ENCODE measurements around the gene FAM193B.
"Not testable (repeated sequence)": the region's sequence is repeated elsewhere in the genome, so short reads cannot be mapped to it uniquely, and the experiment has no call there.

FAM193B gene

DNA sequence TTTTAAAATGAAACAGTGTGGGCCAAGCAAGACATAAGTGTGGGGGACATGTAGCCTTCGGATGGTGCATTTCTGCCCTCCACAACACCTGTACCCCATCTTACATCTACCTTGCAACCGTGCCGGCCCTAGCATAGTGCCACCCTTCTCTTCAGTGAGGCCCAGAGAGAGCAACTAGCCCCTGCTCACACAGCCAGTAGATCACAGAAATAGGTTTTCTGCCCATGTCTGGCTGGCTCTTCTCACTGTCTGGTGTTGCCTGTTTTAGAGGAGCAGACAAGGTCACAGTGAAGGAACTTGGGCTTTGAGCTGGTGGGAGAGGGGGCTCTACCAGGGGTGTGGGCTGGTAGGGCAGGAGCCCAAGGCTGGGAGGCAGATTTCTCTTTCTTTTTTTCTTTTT is 68.1 kb downstream of the FAM193B start:
- DNase-seq (ENCODE audit: low read depth in 3 of 3), result no peak

DNA sequence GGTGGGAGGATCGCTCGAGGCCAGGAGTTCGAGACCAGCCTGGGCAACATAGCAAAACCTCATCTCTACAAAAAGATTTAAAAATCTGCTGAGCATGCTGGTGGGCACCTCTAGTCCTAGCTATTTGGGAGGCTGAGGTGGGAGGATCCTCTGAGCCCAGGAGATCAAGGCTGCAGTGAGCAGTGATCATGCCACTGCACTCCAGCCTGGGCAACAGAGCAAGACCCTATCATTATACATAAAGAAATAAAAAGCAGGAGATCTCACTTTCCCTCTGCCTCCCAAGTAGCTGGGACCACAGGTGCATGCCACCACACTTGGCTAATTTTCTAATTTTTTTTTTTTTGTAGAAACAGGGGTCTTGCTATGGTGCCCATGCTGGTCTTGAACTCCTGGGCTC is 68.6 kb downstream of the FAM193B start:
- not testable (repeated sequence) for DNase-seq (ENCODE audit: low read depth in 3 of 3)

DNA sequence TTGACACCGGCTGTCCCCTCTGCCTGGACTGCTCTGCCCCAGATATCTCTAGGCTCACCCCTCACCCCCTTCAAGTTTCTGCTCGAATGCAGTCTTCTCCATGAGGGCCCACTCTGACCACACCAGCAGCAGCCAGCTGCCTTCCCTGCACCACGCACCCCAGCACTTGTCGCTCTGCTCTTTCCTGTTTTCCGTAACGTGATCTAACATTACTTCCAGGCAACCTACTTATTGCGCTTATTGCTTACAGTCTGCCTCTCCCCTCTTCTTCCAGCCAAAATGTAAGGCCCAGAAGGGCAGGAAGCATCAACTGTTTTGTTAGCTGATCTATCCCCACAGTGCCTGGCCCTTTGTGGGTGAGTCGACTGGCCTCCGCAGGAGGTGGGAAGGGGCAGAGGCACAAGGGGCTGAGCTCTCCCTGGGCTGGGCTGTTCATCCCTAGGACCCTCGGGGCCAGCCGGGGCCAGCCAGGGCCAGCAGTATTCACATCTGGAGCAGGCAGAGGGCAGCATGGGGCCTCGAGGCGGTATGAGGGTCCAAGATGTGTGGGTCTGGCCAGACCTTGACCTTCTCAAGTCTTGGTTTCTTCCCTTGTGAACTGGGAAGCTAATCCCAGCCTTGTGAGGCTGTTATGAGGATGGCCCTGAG is 69.3 kb downstream of the FAM193B start:
- DNase-seq (ENCODE audit: low read depth in 3 of 3), result no peak

DNA sequence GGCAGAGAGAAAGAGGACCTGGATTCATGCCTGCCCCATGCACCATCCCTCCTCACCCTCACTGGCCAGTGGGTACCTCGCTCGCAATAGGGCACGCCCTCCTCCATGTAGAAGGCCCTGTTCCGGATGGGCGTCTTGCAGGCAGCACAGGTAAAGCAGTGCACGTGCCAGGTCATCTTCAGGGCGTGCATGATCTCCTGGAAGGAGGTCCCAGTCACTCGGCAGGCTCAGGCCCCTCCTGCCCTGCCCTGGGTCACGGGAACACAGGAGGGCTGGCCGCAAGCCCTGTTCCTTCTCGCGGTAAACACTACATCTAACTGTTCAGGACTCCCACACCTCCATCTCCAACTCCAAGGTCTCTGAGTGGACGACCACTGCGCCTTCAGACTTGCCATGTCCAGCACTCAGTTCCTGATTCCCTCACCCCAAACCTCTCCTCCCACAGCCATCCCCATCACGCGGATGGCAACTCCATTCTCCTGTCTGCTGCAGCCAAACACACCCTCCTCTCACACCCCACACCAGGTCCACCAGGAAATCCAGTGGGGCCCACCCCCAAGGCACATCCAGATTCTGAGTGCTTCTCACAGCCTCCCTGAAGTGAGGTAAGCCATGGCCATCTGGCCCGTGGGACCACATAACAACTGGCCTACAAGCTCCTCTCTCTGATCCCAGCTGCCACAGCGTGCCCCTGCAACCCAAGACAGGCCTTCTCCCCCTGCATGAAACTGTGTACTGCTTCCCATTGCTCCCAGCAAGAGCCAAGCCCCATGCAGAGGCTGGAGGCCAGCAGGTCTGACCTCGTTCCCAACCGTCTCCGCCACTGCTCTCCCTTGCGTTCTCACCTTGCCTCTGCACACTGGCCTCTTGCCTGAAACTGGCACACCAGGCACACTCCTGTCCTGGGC is 70.1 kb downstream of the FAM193B start:
- no peak for DNase-seq (ENCODE audit: low read depth in 3 of 3)

DNA sequence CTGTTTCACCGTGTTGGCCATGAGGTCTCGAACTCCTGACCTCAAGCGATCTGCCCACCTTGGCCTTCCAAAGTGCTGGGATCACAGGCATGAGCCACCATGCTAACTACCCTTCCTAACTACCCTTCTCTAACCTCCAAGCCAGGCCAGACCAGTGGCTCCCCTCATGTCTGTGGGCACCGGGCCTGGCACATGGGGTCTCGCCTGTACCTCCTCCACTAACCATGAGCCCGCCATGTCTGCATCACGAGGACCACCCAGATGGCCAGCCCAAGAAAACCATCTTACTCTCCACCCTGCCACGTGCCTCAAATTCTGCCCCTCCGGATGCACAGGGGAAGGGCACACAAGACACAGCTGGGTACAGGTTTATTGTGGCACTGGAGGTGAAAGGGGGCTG is 71.3 kb downstream of the FAM193B start:
- DNase-seq (ENCODE audit: low read depth in 3 of 3), result no peak

DNA sequence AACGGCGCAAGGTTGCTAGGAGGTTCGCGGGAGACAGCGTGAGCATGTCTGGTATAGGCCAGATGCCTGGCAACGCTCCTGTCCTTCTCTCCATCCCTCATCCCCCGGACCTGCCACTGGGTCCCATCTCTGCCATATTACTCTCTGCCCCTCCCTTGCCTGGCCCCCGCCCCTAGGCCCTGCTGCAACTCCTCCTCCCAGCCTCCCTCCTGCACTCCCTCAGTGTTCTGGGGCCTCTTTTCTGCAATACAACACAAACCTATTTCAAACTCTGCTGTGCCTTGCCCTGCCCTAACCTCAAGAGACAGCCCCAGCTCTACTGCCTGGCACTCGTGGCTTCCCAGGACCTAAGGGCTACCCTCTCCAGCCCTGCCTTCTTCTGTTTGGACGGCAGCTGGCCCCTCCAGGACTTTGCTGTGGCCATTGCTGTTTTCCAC is 72.0 kb downstream of the FAM193B start:
- no peak for DNase-seq (ENCODE audit: low read depth in 3 of 3)

DNA sequence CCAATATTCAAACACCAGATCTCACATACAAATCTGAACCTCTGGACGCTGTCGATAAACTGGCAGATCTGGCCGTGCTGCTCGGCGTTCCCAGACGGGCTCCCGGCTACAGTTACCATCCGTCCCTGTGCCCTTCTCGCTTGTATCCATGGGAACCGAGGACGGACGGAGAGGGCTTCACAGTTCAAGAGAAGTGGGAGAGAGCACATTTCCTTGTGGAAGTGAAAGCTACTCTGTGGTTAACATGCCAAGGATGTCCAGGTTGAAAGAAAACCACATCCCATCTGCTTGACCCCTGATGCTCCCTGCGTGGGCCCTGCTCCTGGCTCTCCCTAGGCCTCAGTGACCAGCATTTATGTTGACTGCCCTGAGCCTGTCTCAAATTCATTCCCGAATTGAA is 74.6 kb downstream of the FAM193B start:
- no peak for DNase-seq (ENCODE audit: low read depth in 3 of 3)

DNA sequence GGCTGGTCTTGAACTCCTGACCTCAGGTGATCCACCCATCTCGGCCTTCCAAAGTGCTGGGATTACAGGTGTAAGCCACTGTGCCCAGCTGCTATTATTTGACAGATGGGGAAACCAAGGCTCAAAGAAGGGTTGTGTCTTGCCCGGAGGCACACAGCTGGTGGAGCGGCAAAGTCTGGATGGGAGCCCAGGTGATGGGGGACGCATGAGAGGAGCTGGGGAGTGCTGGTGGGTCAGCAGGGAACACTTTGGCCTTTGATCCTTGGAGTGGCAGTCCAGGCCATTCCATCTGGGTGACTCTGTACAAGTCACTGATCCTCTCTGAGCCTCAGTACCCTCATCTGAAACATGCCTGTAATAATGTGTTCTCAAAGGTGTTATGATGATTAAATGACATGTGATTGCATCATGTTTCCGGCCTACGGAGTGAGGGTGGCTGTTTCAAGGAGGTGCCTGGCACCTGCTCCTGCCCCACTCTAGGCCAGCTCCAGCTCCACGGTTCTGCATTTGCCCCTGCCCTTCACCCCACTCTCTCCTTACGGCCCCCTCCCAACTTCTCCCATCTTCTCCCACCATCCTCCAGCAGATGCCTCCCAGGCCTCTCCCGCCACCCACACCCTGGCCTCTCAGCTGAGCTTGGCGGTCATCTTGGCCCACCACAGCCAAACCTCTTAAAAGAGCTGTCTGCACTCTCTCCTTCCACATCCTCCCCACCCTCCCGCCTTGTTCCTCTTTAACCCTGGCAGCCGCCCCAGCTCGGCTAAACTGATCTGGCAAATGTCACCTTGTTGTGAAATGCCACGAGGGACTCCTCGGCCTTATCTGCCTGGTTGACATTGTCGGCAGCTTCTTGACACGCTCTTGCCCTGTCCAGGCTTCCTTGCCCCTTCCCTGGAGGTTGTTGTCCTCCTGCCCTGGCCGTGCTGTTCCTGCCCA is 75.4 kb downstream of the FAM193B start:
- DNase-seq (ENCODE audit: low read depth in 3 of 3), result no peak

DNA sequence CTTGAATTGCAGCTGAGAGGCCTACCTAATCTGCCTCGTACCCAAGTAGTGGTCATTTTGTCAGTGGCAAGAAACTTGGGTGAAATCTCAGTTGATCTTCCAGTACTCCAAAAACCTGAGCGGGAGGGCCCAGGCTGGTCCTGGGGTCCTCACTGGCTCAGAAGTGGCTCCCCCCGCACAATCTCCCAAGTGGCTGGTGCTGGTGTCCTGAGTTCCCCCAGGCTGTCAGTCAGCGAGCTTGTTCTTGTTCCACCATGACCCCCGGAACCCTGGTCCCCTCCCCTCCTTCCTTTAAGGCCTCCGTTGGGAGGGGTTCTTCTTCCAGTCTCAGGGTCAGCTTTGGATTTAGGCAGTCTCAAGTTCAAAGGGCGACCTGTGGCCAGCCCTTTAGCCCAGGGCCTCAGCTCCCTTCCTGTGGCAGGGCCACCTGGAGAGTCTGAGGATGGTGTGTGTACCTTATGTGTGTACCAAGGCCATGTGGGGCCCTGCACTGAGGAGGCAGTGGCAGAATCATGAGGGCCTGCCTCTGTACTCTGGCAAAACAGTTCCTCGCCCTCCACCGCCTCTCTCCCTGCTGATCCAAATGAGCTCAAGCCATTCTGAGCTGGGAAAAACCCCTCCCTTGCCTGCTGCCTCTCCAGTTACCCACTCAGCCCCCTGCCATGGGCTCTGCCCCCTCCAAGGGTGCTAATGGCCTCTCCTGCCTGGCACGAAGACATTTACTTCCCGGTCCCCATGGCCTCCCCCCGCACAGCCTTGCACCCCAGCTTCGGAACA is 76.5 kb downstream of the FAM193B start:
- DNase-seq (ENCODE audit: low read depth in 3 of 3), result no peak

DNA sequence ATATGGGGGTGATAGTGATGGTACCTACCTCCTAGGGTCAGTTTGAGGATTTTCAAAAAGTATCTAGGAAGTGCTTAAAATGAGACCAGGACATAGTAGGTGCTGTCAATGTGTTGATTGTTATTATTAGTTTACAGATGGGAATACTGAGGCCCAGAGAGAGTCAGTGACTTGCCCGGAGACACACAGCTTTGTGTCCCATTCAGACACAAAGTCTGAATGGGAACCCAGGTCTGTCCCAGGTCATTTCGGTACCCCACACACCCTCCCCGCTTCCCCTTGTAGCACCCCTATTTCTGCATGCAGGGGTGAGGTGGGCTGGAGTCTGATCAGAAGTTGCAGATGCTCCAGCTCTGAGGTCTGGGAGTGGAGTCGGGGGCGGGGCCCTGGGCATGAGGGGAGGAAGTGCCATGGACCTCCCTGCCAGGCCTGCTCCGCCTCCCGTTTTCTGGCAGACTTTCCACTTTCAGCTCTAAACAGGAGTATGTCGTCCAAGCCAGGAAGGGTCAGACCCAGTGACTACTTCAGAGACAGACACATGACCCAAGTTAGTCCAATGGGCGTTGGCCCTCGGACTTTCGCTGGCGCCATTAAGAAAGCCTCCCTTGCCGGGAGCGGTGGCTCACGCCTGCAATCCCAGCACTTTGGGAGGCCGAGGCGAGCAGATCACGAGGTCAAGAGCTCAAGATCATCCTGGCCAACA is 77.7 kb downstream of the FAM193B start:
- no peak for DNase-seq (ENCODE audit: low read depth in 3 of 3)

DNA sequence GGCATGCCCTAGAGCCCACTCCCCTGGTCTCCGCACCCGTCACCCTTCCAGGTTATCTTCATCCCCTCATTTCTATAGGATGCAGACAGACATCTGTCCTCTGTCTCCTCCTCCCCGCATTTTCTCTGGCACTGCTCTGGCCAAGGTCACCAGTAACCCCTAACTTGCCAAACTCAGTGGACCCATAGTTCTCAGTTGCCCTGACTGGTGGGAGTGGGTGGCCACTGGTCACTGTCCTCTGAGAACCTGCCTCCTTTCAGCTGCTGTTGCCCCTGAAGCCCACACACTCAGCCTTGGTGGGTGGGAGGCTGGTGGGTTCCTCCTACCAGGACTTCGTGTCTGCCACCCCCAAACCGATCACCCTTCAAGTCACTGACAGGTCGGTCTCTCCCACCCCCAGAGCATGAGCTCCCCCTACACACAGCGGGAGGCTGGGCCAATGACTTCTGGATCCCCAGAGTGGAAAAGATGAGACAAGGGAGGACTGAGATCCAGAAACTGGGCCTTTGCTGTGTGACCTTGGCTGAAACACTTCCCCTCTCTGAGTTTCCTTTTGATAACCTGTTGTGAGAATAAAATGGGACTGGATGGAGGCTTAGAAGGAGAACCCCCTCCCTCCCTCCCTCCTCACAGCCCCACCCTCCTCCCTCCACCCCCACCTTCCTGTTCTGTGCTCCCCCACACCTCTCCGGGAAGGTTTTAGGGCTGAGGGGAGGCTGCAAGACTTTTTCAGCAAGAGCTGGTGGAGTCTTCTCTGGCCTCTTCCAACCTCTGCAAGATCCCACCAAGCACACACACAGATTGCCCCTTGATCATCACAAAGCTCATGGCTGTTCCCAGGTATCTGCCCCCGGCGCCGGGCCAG is 78.6 kb downstream of the FAM193B start:
- DNase-seq (ENCODE audit: low read depth in 3 of 3), result no peak

DNA sequence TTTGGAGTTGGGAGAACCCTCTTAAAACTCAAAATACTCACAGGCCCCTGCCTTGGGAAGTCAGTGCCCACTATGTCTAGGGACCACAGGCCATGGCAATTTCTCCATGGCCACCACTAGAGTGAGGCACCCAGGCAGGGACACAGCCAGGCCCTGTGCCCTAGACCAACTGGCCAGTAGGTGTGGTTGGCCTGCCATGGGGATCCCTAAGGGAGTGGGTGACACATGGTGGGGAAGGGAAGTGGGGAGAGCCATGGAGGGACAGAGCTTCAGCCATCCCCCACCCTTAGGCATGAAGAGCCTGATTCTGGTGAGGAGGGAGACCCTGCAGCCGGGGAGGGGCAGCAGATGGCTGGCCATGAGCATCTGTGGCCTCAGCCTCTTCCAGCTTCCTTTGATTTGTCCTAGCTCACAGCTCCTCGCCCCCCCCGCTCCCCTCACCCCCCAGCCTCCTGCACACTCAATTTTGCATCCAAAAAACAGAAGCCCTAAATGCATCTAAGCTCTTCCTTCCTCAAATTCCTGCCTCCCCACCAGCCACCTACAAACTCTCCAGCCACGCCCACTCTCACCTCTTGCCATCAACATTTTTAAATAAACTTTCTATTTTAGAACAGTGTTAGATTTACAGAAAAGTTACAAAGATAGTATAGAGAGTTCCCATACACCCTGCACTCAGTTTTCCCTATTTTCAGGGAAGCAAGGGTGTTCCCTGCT is 79.4 kb downstream of the FAM193B start:
- no peak for DNase-seq (ENCODE audit: low read depth in 3 of 3)

DNA sequence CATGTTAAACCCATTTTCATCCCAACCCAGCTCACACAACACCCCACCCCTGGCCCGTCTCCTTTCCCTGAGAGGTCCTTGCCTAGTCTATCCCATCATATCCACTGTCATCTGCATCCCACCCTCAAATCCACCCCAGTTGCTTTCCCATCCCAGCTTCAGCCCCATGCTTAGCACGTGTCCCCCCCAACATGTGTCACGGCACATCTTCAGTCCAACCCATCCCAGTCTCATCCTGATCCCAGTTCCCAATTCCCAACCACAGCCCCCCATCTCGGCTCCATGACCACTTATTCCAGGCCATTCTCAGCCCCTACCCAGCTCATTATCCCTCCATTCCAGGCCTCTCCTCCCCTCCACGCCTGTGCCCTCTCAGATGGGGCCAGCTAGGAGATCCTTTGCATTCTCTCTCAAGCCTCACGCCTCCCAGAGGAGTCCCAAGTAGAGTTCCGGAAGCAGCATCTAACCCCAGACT is 80.3 kb downstream of the FAM193B start:
- no peak for DNase-seq (ENCODE audit: low read depth in 3 of 3)

DNA sequence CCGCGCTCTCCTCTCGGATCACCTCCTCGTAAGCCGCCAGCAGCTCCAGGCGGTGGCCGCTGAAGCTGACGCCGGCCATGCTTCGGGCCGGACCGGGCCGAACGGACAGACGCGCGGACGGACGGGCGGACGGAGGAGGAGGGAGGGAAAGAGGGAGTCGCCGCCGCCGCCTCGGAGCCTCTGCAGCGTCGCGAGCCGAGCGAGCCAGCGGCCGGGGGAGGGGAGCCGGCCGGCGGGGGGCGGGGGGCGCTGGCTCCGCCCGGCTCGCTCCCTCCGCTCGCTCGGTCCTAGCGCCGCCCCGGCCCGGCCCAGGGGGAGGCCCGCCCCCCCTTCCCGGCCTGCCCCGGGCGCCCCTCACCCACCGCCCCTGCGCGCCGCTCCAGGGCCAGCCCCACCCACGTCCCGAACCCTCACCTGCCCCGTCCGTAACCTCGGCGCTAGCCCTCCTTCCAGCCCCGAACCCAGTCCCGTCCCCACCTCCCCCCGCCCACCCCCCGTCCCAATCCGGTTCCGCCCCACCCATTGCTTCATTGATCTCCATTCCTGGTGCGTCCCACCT is 80.8 kb downstream of the FAM193B start, which contains the start of gene DBN1:
TSS of gene DBN1 (minus strand) at position 192 of the 559 bp plus-strand sequence. CDS start at position 79, 113 bp downstream.
- no peak for DNase-seq (ENCODE audit: low read depth in 3 of 3)

DNA sequence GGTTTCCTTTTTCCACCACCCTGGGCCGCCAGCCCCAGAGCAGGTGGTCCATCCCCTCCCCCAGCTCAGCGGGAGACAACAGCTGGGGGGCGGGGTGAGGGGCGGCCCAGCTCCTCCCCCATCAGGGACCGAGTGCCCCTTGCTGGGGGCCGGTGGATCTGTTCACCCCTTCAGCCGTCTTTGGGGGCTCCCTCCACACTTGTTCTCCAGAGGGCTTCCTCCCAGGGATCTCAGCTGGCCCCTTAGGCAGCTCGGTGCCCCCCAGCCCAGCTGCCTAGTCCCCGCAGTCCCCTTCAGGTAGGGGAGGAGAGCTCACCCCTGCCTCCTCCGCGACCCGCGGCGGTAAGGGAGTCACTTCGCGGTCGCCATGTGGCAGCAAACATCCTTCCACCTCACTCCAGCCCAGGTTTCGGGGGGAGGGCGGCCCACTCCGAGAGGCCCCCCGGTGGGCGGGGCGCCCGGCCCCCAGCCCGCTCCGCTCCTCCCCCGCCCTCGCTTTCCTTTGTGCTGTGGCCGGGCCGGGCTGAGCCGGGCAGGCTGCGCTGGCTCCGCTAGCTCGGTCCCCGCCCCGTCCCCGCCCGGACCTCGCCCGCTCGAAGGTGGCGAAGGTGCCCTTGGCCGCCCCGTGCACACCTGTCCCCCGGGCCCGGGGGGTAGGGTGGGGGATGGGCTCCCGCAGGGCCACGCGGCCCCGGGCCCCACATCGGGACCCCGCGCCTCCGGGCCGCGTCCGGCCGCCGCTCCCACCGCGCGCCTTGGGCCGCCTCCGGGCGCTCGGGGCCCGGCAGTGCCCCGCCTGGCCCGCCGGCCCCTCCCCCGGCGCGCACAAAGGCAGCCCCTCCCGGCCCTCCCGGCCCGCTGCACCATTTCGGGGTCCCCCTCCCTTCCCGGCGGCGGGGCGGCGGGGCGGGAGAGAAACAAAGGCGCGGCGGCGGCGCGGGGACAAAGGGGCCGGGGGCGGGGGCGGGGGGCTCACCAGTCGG is 81.6 kb downstream of the FAM193B start:
- DNase-seq (ENCODE audit: low read depth in 3 of 3), result peak in 1 of 3 donors; percentile 56

DNA sequence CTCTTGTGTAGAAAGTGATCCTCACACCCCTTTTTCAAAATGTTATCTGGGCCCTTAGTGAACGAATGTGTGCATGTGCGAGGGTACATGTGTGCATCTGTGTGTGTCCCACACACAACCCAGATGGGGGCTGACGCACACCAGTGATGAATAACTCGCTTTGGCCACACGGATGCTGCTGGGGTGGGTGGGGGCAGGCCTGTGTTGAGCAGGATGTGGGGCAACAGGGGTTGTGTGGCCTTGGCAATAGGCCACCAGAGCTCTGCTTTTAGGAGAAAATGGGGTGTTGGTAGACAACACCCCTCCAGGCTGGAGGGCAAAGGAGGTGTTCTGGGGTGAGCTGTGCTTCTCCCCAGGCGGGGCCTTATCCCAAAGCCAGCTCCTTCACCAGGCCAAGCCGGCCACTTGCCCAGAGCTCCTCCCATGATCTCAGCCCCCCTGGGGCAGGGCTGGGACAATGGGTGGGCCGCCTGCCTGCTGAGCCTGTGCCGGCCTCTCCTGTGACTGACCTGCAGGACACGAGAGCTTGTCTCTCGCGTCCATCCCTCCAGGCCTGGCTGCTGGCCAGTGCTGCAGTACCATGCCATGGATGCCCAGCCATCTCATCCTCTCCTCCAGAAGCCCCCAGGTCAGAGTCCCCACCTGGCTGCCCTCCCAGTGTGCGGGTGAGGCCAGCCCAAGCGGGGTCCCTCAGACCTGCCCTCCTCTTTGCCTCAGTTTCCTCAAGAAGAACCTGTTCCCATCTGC is 82.6 kb downstream of the FAM193B start:
- no peak for DNase-seq (ENCODE audit: low read depth in 3 of 3)

All from stimulated activated CD4-positive, alpha-beta T cell treated with anti-CD3 and anti-CD28 coated beads, TNF-alpha, amount 100 ng/mL, for 48 hours (primary cell).